ENCODE data around the gene NOL4L. TPM values are rescaled to one million over a fixed set of nuclear protein-coding genes. Genes with fewer than 3 reads are reported as not detected.

NOL4L gene
- polyA plus RNA-seq, 1 donor (not counting 4 experiments of a cell fraction or from before 2014, with no cell fraction given) = 1.0 TPM

DNA sequence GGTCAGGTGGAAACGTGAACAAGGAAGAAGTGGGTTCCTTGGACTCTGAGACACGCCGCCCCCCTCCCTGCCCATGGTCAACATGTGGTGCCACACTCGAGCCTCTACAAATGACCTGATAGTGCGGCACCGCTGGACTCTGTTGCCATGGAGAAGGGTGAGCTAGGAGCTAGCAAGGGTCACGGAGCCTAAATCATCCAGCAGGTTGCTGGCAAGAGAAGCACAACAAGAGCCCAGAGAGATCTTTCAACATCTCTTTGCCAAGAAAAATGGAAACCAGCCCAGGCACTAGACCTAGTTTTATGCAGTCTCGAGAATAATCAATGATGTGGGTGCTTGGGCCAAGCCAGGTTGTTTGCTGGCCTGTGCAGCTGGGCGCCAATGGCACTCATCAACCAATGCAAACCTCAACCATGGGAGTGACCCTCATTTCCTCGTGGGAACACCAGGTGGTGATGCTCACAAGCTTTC is 69.5 kb downstream of the NOL4L start:
- H4K20me1 ChIP-seq (ENCODE audit: control insufficient read depth, extremely low read depth, insufficient read depth, low read length) = no peaks in the 10 kb centered on the region
- DNase-seq (ENCODE audit: low read depth, low spot score) = no peak
- TF ChIP-seq, protein P1, sequence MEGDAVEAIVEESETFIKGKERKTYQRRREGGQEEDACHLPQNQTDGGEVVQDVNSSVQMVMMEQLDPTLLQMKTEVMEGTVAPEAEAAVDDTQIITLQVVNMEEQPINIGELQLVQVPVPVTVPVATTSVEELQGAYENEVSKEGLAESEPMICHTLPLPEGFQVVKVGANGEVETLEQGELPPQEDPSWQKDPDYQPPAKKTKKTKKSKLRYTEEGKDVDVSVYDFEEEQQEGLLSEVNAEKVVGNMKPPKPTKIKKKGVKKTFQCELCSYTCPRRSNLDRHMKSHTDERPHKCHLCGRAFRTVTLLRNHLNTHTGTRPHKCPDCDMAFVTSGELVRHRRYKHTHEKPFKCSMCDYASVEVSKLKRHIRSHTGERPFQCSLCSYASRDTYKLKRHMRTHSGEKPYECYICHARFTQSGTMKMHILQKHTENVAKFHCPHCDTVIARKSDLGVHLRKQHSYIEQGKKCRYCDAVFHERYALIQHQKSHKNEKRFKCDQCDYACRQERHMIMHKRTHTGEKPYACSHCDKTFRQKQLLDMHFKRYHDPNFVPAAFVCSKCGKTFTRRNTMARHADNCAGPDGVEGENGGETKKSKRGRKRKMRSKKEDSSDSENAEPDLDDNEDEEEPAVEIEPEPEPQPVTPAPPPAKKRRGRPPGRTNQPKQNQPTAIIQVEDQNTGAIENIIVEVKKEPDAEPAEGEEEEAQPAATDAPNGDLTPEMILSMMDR (optimal IDR thresholded peaks at IDR 0.05 in 1 of 3, IDR thresholded peaks at IDR 0.05 in 1 of 3, conservative IDR thresholded peaks at IDR 0.05 in 1 of 3; ENCODE audit: extremely low read depth in 1 of 3, insufficient read depth in 2 of 3, low read length in 3 of 3) = no peak
- TF ChIP-seq EZH2 (IDR thresholded peaks at IDR 0.05; ENCODE audit: low read length) = no peak
- no peak overlapping the region for H2AFZ ChIP-seq (ENCODE audit: control insufficient read depth, low read length)
- H3K4me2 ChIP-seq (ENCODE audit: control insufficient read depth, extremely low read depth, insufficient read depth, low read depth, low read length) = no peak overlapping the region
- H3K9me1 ChIP-seq (ENCODE audit: control insufficient read depth, extremely low read depth, insufficient read depth, low read length) = no peaks in the 10 kb centered on the region
- no peak overlapping the region for H3K27ac ChIP-seq (ENCODE audit: control insufficient read depth, insufficient read depth, low read length)
- H3K4me3 ChIP-seq (ENCODE audit: control insufficient read depth in 2 of 3, extremely low read depth in 1 of 3, insufficient read depth in 2 of 3, low read depth in 1 of 3, low read length in 3 of 3) = no peak overlapping the region
- H3K79me2 ChIP-seq (ENCODE audit: control insufficient read depth, insufficient read depth, low read length) = no peaks in the 10 kb centered on the region
- peaks cover 7% of the 10 kb centered on the region for H3K4me1 ChIP-seq (ENCODE audit: control insufficient read depth, extremely low read depth, insufficient read depth, low read length)
- dilution Hi-C loops (cut with MboI; ENCODE audit: extremely low pct_ligation_motif_present, low sequenced_read_pairs) = loop anchor here (25.0 kb wide), 1 partner anchor 122 kb away; no protein-coding TSS in a partner anchor
- FAIRE-seq = no peak
- no peaks in the 10 kb centered on the region for H3K36me3 ChIP-seq (ENCODE audit: control insufficient read depth in 2 of 2, extremely low read depth in 1 of 2, insufficient read depth in 2 of 2, low read length in 2 of 2)
- peaks cover 27% of the 10 kb centered on the region for H3K27me3 ChIP-seq (ENCODE audit: control insufficient read depth, extremely low read depth, insufficient read depth, low read length)
- H3K9ac ChIP-seq (ENCODE audit: control insufficient read depth, extremely low read depth, insufficient read depth, low read length) = no peak overlapping the region
- no peaks in the 10 kb centered on the region for H3K9me3 ChIP-seq (ENCODE audit: control insufficient read depth, low read depth, low read length)

DNA sequence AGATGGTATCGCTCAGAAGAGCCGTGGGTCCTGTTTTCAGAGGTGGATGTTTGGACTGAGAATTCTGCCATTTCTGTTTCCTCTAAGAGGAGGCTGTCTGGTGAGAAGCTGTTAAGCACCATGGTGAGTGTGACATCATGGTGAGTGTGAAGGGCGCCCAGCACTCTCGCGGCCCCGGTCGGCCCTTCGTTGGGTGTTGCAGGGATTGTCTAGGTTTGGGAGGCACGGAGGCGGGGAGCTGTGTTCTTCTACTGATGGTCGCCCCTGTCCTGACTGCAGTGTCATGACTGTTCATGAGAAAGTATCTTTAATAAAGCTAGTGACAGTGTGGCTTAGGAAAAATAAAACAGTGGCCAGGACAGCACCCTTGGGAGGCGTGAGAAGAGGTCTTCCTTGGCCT is 70.4 kb downstream of the NOL4L start:
- Histone ChIP-seq H3K9me1 (ENCODE audit: control insufficient read depth, extremely low read depth, insufficient read depth, low read length) (no peaks in the 10 kb centered on the region), H3K9ac (ENCODE audit: control insufficient read depth, extremely low read depth, insufficient read depth, low read length) (no peak overlapping the region), H3K4me3 (ENCODE audit: control insufficient read depth in 2 of 3, extremely low read depth in 1 of 3, insufficient read depth in 2 of 3, low read depth in 1 of 3, low read length in 3 of 3) (no peak overlapping the region), H4K20me1 (ENCODE audit: control insufficient read depth, extremely low read depth, insufficient read depth, low read length) (no peaks in the 10 kb centered on the region), H3K27me3 (ENCODE audit: control insufficient read depth, extremely low read depth, insufficient read depth, low read length) (peaks cover 33% of the 10 kb centered on the region), H3K79me2 (ENCODE audit: control insufficient read depth, insufficient read depth, low read length) (no peaks in the 10 kb centered on the region), H3K4me1 (ENCODE audit: control insufficient read depth, extremely low read depth, insufficient read depth, low read length) (peaks cover 7% of the 10 kb centered on the region), H3K4me2 (ENCODE audit: control insufficient read depth, extremely low read depth, insufficient read depth, low read depth, low read length) (no peak overlapping the region), H3K36me3 (ENCODE audit: control insufficient read depth in 2 of 2, extremely low read depth in 1 of 2, insufficient read depth in 2 of 2, low read length in 2 of 2) (no peaks in the 10 kb centered on the region), H2AFZ (ENCODE audit: control insufficient read depth, low read length) (no peak overlapping the region), H3K9me3 (ENCODE audit: control insufficient read depth, low read depth, low read length) (no peaks in the 10 kb centered on the region), H3K27ac (ENCODE audit: control insufficient read depth, insufficient read depth, low read length) (no peak overlapping the region)
- FAIRE-seq = no peak
- DNase-seq (ENCODE audit: low read depth, low spot score) = no peak
- TF ChIP-seq, protein P1 (optimal IDR thresholded peaks at IDR 0.05 in 1 of 3, IDR thresholded peaks at IDR 0.05 in 1 of 3, conservative IDR thresholded peaks at IDR 0.05 in 1 of 3; ENCODE audit: extremely low read depth in 1 of 3, insufficient read depth in 2 of 3, low read length in 3 of 3) = no peak
- no peak for TF ChIP-seq EZH2 (IDR thresholded peaks at IDR 0.05; ENCODE audit: low read length)
- dilution Hi-C loops (cut with MboI; ENCODE audit: extremely low pct_ligation_motif_present, low sequenced_read_pairs) = loop anchor here (25.0 kb wide), 1 partner anchor 123 kb away; no protein-coding TSS in a partner anchor

All from keratinocyte (primary cell).